ENCODE measurements around the gene DCAF15. TPM values are rescaled to one million over a fixed set of nuclear protein-coding genes. Genes with fewer than 3 reads are reported as not detected.

The DCAF15 gene
- total RNA-seq, 1 donor from 2014 or later, result 35.1 TPM

- DNase-seq (no peak), ATAC-seq (no peak)
- H3K27ac ChIP-seq, result no peak overlapping the region
- intact Hi-C loops (cut with DNase I), result no loop called here
- peaks cover 13% of the 10 kb centered on the region for H3K4me1 ChIP-seq
- H3K4me3 ChIP-seq, result no peak overlapping the region
- H3K36me3 ChIP-seq, result peaks cover 64% of the 10 kb centered on the region
- no peaks in the 10 kb centered on the region for H3K9me3 ChIP-seq
- TF ChIP-seq CTCF (IDR thresholded peaks at IDR 0.05), result no peak
- H3K27me3 ChIP-seq, result no peaks in the 10 kb centered on the region
Measured at GRCh38 chr19:13957051-13957450, 4.7 kb downstream of the DCAF15 start.

GRCh38 chr19:13958043-13958442 is 5.7 kb downstream of the DCAF15 start:
- H3K27me3 ChIP-seq, result no peaks in the 10 kb centered on the region
- ATAC-seq, result no peak
- no peaks in the 10 kb centered on the region for H3K9me3 ChIP-seq
- TF ChIP-seq CTCF (IDR thresholded peaks at IDR 0.05), result no peak
- no peak for DNase-seq
- H3K36me3 ChIP-seq, result peaks cover 64% of the 10 kb centered on the region
- intact Hi-C loops (cut with DNase I), result no loop called here
- H3K4me1 ChIP-seq, result peaks cover 11% of the 10 kb centered on the region
- H3K27ac ChIP-seq, result no peak overlapping the region
- no peak overlapping the region for H3K4me3 ChIP-seq

GRCh38 chr19:13959141-13959961 is 7.0 kb downstream of the DCAF15 start:
- no peak for ATAC-seq
- no peak for DNase-seq
- no peak for TF ChIP-seq CTCF (IDR thresholded peaks at IDR 0.05)
- Histone ChIP-seq H3K27ac (no peak overlapping the region), H3K9me3 (no peaks in the 10 kb centered on the region), H3K36me3 (peaks cover 63% of the 10 kb centered on the region), H3K4me1 (no peaks in the 10 kb centered on the region), H3K27me3 (no peaks in the 10 kb centered on the region), H3K4me3 (no peak overlapping the region)
- intact Hi-C loops (cut with DNase I), result no loop called here

GRCh38 chr19:13959962-13960862 is 7.9 kb downstream of the DCAF15 start:
- ATAC-seq (peak; percentile 21), DNase-seq (no peak)
- Histone ChIP-seq H3K4me1 (no peaks in the 10 kb centered on the region), H3K27me3 (no peaks in the 10 kb centered on the region), H3K4me3 (no peak overlapping the region), H3K9me3 (no peaks in the 10 kb centered on the region), H3K36me3 (peaks cover 57% of the 10 kb centered on the region), H3K27ac (no peak overlapping the region)
- TF ChIP-seq CTCF (IDR thresholded peaks at IDR 0.05), result peak; percentile 27
- intact Hi-C loops (cut with DNase I), result no loop called here

GRCh38 chr19:13960863-13961784 is 8.8 kb downstream of the DCAF15 start:
- intact Hi-C loops (cut with DNase I), result no loop called here
- Histone ChIP-seq H3K36me3 (peaks cover 57% of the 10 kb centered on the region), H3K9me3 (no peaks in the 10 kb centered on the region), H3K27me3 (no peaks in the 10 kb centered on the region), H3K4me3 (no peak overlapping the region), H3K4me1 (no peaks in the 10 kb centered on the region), H3K27ac (no peak overlapping the region)
- ATAC-seq, result no peak
- DNase-seq, result no peak
- no peak for TF ChIP-seq CTCF (IDR thresholded peaks at IDR 0.05)
